ENCODE data around the gene RBP5.

RBP5 gene

GRCh38 chr12:7099290-7099996, 29.2 kb downstream of the RBP5 start:
- DNase-seq, result no peak

DNA sequence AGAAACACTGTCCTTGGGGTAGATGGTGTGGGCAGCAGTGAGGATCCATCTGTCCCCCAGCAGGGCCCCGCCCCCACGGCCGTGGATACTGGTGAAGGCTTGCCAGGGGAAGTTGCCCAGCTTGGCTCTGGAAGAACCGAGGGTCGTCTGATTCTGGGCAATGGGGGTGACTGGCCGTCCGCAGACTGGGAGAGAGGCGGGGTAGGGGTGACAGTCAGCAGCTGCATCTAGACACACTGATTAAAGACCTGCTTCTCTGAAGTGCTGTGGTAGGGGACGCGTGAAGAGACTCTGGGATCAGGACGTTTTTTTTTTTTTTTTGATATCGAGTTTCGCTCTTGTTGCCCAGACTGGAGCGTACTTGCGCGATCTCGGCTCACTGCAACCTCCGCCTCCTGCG, 31.7 kb downstream of the RBP5 start:
- no peak for DNase-seq

- no peak for DNase-seq
Measured at GRCh38 chr12:7096006-7096932, 32.4 kb downstream of the RBP5 start.

DNA sequence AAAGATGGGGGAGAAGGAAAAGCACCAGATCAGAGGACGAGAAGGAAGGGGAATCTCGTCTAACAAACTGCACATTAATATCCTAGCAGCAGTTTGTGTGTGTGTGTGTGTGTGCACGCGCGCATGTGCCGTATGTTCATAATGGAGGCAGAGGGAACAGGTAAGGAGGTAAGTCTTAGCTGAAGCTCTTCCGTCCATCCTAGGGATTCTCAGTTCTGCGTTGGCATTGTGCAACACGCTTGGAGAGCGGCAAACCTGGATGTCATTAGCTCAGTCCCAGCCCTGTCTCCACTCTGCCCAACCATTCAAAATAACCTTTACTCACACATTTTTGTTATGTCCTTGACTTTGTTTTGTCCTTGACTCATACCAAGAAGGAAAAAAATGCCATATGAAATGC, 34.8 kb downstream of the RBP5 start:
- no peak for DNase-seq

DNA sequence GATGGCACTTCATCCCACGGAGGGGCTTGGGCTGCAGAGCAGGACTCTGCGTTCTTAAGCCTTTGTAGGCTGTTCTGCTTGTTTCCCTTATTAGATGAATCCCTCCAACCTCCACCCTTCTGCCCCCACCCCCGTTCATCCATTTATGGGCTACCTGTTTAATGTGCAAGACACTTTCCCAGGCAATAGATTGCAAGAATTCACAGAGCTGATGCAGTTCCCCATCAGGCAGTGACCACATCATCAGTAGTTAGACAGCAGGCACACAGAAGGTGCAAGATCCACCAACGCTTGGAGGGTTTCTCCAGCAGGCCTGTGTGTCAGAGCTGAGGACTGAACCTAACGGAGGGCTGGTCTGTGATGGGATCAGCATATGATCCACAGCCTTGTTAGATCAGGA, 35.2 kb downstream of the RBP5 start:
- no peak for DNase-seq

GRCh38 chr12:7092986-7093460, 35.7 kb downstream of the RBP5 start:
- DNase-seq, result no peak

DNA sequence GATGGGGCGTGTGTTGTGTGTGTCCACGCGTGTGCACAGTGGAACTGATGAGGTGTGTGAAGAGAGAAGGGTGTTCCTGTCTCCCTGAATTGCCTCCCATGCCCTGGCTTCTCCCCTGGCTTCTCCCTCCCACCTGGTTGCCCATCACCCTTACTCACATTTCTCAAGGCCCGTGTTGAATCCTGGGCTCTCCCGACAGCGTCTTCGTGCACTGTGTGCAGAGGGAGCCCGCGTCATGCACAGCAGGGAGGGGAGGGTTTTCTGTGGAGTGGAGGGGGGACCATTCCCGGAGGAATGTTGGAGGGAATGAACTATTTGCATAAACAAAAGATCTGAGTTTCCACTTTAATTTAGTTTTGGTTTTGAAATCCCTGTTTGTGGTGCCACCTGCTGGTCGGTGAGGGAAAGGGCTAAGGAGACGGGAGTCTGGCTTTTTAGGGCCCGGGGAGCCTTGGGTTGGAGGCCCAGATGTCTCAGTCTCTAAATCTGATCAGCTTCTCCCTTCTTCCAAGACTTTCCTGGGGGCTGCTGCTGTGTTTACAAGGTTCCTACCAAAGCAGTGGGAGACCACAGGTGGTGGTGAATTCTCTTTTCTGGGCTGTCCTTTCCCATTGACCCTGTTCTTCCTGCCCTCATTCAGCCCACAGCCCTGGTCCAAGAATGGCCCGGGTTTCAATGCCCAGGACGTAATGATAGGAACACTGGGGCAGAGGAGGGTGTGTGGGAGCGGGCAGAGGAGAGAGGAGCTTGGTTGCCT, 36.3 kb downstream of the RBP5 start, which contains the start of gene C1R:
TSS of gene C1R (minus strand) at position 217 of the 757 bp plus-strand sequence. CDS start at position 160, 57 bp downstream.
- DNase-seq, result no peak

- DNase-seq, result no peak
Measured at GRCh38 chr12:7091660-7092228, 36.9 kb downstream of the RBP5 start.

DNA sequence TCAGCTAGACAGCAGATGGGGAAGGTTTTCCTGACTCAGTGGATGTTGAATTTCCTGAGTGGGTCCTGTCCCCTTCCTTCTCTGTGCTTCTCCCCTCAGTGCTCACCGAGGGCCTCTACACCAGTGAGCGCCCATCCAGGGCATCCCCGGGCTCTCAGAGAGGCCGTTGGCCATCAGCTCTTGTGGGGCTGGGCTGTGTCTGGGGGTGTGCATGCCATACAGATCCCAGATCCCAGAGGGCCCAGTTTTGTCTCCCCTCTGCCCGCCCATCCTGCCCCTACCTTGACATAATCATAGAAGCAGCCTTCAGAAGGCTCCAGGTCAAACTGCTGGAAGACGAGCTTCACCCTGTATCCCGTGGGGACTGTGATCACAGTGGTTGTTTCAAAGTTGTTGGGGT, 37.5 kb downstream of the RBP5 start:
- no peak for DNase-seq

GRCh38 chr12:7090222-7090998, 38.3 kb downstream of the RBP5 start:
- DNase-seq, result no peak

GRCh38 chr12:7089196-7089871, 39.4 kb downstream of the RBP5 start:
- no peak for DNase-seq

GRCh38 chr12:7083125-7083524, 45.6 kb downstream of the RBP5 start:
- no peak for DNase-seq

DNA sequence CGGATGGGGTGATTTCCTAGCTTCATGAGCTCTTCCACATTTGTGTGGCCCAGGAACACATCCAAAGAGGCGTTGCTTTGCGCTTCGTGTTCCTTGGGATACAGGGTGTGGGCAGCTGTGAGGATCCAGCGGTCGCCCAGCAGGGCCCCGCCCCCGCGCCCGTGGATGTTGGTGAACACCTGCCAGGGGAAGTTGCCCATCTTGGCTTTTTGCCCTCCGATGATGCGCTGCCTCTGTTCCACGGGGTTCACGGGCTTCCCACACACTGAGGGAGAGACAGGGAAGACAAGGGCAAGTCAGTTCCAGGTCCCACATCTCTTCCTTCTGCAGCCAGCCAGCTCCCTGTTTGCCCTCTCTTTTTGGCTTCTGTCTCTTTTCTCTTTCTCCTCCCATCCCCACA, 47.7 kb downstream of the RBP5 start:
- no peak for DNase-seq

DNA sequence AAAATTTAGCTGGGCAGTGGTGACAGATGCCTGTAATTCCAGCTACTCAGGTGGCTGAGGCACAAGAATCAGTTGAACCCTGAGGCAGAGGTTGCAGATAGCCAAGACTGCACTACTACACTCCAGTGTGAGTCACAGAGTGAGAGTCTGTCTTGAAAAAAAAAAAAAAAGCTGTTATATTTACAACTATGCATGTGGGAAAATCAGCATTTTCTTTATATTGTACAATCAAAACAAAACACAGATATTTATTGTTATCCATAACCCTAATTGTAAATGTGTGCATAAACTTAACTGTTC, 48.9 kb downstream of the RBP5 start:
- DNase-seq, result no peak

DNA sequence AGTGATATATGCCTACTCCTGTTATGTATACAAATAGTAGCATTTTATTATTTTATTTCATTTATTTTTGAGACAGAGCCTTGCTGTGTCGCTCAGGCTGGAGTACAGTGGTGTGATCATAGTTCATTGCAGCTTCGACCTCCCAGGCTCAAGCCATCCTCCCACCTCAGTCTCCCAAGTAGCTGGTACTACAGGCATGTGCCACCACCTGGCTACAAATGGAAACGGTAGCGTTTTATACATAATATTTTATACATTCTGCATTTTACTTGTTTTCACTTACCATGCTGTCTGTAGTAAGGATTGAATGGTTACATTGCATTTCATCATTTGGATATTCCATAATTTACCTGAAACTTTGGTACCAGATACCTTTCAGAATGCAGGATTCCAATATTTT, 50.5 kb downstream of the RBP5 start:
- DNase-seq, result no peak

DNA sequence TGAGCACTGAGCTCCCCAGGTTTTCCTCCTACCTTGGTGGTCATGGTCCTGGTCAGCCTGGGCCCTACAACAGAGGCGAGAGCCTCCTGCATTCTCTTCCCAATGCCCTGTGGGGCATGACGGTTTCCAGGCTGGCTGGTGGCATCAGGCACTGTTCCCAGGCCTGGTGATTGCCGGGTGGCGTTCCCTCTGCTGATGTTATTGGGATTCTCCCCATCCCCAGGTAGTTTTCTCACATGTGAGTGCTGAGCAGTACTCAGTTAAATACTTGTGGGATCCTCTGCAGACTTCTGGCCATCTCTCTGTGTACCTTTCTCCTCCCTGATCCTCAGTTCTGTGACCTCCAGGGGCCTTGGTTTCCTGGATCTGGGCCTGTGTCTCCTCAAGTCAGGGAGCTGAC, 52.2 kb downstream of the RBP5 start:
- DNase-seq, result no peak

- no peak for DNase-seq
Measured at GRCh38 chr12:7075939-7076338, 52.8 kb downstream of the RBP5 start.

DNA sequence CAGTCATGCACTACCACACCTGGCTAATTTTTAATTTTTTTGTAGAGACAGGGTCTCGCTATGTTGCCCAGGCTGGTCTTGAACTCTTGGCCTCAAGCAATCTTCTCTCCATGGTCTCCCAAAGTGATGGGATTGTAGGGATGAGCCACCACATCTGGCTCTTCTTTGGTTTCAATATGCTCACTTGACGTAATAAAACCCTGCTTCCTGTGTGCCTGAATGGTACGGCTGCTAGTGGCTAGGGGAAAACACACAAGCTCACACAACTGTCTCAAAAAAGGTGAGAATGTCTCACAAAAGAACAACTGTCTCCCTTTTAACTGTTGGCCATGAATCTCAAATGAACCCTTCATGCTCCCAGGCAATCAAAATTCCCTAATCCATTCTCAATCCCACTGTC, 53.2 kb downstream of the RBP5 start:
- no peak for DNase-seq

- DNase-seq, result no peak
Measured at GRCh38 chr12:7073946-7074345, 54.7 kb downstream of the RBP5 start.

Measured in GF-D8 (cell line).